ENCODE results near the gene MAGOHB.

DNA sequence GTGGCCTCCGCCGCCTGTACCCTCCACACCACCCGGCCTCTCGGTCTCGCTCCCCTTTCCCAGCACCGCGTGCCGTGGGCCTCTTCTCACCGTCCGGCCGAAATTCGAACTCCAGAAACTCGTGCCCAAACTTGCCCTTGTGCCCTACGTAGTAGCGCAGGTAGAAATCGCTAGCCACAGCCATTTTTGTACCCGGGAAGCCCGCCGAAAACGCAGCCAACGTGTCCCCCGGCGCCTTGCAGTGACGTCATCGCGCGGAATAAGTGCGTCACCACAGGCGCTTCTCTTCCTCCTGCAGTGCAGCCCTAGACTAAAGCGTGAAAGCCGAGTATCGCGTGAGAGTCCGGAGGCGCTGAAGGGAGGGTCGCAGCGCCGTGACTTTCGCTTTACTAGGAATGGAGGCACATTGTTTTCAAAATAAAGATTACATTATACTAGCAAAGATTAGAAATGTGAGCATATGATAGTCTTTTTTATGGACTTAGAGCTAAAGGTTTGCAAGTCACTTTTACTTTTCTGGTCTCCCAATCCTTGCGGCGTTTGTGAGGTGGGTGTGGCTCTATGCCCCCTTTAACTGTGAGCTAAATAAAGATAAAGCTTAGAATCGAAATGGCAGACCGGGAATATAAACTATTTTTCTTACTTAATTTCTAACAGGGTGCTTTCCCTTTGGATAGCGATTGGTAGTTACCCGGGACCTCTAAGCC lies at the start of gene MAGOHB:
- TF ChIP-seq CTCF (IDR thresholded peaks at IDR 0.05) (no peak), EP300 (IDR thresholded peaks at IDR 0.05) (no peak)
